ENCODE results near the gene NLRP10.

Gene NLRP10

DNA sequence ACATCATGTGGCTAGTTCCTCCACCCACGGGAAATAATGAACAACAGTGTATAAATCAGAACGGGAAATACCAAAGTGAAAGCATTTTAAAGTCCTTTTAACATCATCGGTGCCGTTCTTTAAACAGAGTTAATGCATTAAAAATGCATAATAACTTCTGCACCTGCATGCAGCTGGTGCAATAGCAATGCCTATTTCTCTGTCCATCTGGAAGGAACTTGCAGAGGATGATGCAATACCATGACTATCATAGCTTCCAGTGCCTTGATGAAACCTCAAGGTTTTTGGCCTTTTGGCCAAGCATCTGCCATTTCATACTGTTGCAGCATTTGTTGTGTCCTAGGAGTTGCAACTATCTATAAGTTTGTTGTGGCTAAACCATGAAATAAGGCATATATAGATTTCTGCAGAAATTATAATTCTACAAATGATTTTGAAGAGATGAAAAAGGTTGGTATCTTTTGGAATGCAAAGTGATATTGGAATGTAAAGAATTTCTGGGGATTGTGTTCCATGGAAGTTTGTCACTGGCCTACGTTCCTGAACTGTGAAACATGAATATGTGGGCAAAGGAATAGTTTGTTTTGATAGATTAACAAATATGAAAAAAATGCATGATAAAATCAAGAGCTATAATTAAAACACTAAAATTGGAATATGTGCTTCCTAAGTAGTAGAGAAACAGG lies 12.1 kb upstream of the NLRP10 start:
- DNase-seq (ENCODE audit: low read depth in 3 of 3) = no peak

DNA sequence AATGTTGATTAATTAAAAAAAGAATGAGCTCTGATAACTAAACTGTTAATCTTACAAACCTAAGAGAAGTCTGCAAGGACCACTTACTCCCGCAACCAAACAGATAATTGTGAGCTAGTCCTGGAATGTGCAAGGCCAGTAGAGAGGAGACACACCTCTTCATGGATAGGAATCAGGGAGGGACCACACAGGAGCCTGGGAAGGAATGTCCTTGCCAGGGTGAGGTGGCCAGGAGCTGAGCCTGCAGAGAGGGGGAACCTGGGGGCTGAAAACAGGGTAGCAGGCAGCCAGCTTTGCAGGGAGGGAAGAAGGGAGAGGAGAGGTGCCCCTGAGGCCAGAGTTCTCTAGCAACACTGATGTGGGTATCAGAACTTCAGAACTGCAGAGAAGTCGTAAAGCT lies 9.4 kb upstream of the NLRP10 start:
- no peak for DNase-seq (ENCODE audit: low read depth in 3 of 3)

GRCh38 chr11:7973011-7973410 lies 7.8 kb upstream of the NLRP10 start:
- no peak for DNase-seq (ENCODE audit: low read depth in 3 of 3)

DNA sequence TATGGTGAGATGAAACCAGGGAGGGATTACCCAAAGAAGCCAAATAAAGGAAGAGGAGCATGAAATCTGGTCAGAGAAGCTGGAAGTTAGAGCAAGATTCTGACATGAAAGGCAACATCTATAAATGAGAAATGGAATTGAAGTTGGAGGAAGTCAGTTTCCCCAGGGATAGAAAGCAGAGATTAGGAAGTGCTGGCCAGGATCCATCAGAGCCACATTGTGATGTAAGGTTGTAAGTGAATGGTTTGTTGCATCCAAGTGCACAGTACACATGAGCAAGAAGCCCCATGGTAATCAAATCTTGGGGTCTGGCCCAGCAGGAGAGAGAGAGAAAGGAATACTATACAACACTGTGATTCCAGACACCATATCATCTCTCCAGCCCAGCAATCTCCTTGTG lies 6.6 kb upstream of the NLRP10 start:
- no peak for DNase-seq (ENCODE audit: low read depth in 3 of 3)

DNA sequence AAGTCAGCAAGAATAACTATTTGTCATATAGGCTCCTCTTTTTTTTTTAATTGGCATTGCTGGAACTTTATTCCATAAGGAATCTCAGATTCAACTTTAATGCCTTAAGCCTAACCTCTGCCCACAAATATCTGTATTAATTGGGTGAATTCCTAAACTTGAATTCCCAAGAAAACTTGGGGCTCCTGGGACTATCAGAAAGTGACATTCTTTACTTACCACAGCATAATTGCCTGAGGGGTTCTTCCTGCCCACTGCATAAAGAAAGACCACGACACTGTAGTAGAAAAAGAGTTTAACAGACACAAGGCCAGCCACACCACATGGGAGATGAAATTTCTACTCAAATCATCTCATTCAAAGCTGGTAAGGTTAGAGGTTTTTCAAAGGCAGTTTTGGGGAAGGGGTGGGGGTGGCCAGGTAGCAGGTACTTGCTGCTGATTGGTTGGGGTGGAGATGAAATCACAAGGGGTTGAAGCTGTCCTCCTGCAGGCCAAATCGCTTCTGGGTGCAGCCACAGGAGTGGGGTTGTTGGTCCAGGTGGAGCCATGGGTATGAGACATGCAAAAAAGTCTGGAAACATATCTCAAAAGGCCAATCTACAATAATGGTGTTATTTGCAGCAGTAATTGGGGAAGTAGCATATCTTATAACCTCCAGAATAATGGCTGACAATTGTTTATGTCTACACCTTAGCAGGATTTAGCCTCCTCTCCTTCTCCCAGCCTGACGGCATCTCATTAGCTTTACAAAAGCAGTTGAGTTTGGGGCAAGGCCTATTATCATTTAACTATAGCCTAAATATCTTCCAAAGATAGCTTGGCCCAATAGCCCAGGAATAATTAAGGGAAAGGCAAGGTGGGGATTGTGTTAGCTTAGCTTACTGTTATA lies 4.8 kb upstream of the NLRP10 start:
- no peak for DNase-seq (ENCODE audit: low read depth in 3 of 3)

GRCh38 chr11:7968686-7969085 lies 3.4 kb upstream of the NLRP10 start:
- DNase-seq (ENCODE audit: low read depth in 3 of 3) = no peak

DNA sequence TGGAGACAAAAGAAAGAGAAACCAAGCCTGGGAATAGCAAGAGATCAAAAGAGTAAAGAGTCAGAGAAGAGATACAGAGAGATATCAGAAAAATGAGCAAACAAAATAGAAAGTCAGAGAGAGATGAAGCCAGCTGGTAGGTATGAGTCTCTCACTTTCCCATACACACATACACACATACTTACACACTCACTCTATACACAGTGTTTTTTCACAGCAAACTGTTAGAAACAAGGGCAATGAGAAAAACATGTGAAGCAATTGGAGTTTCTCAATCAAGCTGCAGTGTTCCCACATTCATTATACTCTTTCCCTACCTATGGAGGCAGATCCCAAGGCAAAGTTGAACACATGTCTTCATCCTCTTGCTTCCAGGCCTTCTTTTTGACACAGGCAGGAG lies 2.6 kb upstream of the NLRP10 start:
- no peak for DNase-seq (ENCODE audit: low read depth in 3 of 3)

DNA sequence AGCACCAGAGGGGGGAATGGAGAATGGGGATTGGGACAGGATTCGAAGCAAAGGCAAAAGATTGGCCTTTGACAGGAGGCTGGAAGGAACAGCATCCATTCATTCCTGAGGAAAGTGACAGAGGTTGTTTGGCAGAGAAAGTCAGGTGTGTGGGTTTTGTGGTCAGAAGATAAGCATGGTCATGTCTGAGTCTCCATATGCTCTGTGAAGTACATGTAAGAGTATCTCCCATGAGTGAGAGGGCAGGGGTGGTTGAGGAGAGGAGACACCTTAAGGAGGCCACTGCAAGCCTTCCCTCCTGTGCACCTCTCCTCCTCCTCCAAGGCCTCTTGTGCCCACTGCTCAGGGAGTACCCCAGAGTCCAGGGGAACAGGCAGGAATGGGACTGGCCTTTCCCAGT lies 1.9 kb upstream of the NLRP10 start:
- DNase-seq (ENCODE audit: low read depth in 3 of 3) = no peak

DNA sequence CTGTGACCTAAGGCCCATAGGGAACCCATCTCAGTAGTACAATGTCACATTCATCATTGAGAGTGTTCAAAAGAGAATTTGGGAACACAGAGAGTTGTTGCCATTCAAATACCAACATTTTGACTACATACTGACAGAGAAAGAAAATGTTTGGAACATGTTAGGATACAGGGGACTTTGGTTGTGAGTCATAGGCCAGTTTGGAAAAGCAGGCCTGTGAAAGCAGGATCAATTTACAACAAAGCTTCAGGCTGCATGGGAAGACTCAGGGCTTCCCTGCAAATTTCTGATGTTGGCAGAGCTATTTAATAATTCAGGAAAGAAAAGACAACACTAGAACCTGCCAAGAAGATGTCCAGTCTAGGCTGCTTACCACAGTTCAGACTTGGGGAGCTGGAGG lies 374 bp downstream of the NLRP10 start:
- no peak for DNase-seq (ENCODE audit: low read depth in 3 of 3)

GRCh38 chr11:7964261-7964660 lies 986 bp downstream of the NLRP10 start:
- no peak for DNase-seq (ENCODE audit: low read depth in 3 of 3)

DNA sequence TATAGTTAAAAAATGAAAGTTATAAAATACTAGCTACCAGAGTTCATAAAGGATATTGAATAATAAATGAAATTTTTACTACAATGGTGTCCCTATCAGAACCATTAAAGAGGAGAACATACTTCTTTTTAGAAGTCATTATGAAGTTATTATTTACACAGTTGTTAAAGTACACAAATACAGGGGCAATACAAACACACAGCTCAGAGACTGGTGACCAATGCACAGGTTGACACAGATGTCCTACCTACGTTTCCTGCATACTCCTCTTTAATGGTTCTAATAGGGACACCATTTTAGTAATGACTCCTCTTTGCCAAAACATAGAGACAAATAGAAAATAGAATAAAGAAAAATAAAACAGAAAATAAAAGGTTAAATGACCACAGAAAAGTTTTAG lies 10.1 kb downstream of the NLRP10 start:
- no peak for DNase-seq (ENCODE audit: low read depth in 3 of 3)

DNA sequence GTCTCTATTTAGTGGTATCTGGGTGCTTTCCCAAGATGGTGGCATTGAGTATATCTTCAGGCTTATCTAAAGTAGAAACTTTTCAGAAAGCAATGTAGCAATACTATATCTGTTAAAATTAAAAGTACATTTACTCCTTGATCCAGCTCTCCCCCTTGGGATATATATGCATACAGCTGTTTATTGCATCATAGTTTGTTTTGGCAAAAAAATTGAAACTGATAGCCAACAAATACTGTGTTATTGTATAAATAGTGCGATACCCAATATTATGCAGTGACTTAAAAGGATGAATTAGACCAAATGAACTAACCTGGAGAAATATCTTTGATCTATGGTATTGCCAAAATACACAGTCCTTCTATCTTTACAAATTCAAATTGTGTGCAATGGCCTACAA lies 15.3 kb downstream of the NLRP10 start:
- no peak for DNase-seq (ENCODE audit: low read depth in 3 of 3)

GRCh38 chr11:7944123-7944522 lies 21.1 kb downstream of the NLRP10 start:
- DNase-seq (ENCODE audit: low read depth in 3 of 3) = no peak

DNA sequence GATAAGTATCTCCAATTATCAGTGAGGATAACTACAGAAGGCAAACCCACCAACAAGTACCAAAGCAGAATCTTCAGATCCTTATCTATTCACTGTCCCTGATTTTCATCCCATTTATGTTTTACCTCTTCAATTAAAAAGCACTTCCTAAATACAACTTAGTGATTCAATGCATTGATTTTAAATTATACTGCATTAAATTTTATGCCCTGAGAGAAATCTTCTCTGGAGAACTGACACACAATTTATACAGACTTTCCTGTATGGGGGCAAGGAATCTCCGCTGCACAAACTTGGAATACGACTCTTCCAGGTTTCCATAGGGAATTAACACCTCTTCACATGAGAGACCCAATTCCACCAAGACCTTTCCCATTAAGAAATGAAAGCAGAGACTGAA lies 23.6 kb downstream of the NLRP10 start, which contains the start of gene OR10A3:
Gene OR10A3 (minus strand): TSS at position 101 of the 400 bp plus-strand sequence. CDS start 2,188 bp downstream, outside the sequence.
- no peak for DNase-seq (ENCODE audit: low read depth in 3 of 3)

GRCh38 chr11:7941146-7941545 lies 24.1 kb downstream of the NLRP10 start:
- no peak for DNase-seq (ENCODE audit: low read depth in 3 of 3)

DNA sequence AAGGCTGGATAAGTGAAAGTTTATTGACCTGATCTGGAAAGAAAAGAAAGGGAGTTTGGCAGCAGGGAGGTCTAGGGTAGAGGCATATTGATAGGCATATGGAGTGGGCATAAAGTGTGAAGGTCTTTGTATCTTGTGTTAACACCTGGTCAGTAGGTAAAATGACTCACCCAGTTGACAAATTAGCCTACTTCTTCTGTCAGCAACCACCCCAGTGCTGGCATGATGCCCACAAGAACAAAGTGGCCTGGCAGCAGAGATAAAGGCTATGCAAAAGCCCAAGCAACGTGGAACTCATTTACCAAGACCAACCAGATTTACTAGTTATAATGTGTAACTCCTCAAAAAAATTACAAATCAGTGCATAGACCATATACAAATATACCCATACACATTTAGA lies 28.6 kb downstream of the NLRP10 start:
- no peak for DNase-seq (ENCODE audit: low read depth in 3 of 3)

GRCh38 chr11:7931168-7931567 lies 34.1 kb downstream of the NLRP10 start, which contains the start of gene OR10A6:
TSS of gene OR10A6 (minus strand) at chr11:7931268. CDS start at chr11:7928662, 2,606 bp downstream.
- no peak for DNase-seq (ENCODE audit: low read depth in 3 of 3)

DNA sequence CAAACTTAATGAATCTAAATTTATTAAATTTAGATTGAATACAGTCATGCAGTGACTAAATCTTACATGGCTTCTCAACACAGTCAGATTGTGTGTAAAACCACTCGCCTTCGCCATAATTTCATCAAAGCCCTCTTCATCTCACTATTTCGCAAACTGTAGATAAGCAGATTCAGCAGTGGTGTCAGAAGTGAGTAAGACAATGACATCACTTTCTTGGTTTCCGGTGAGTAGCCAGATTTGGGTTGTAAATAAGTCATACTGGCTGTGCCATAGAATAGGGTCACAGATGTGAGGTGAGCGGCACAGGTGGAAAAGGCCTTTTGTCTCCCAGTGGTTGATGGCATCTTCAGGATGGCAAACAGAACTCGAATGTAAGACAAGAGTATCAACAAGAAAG lies 37.6 kb downstream of the NLRP10 start:
- no peak for DNase-seq (ENCODE audit: low read depth in 3 of 3)

DNA sequence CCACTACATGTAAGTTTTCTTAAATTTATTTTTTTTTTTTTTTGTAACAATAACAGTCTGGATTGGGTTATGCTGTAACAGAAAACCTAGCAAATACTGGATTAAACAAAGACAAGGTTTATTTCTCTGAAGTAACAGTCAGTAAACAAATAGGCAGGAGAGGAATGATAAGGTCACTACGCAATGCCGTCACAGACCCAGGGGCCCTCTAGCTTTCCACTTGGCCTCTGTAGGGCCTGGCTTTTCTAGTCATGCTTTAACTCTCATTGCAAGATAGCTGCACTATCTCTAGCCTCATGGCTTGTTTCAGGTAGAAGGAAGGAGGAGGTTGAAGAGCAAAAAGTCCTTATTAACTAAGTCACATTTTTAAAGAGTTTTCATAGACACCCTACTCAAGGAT lies 40.7 kb downstream of the NLRP10 start:
- no peak for DNase-seq (ENCODE audit: low read depth in 3 of 3)

DNA sequence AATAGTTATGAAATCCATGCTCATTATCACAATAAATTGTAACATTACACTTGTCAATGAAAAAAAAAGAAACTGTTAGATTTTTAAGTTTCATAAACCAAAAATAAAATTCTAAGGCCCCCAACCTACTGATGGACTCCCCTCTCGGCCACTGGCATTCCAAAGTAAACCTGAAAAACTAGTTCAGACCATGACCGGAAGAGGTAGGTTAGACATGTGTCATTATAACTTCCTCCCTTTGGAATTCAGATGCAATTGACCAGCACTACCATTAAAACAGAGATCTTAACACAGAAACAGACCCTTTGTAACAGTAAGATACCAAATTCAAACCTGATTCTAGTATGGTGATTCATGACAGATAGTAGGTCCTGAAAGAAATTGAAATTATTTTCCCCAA lies 47.1 kb downstream of the NLRP10 start:
- DNase-seq (ENCODE audit: low read depth in 3 of 3) = no peak
